ENCODE measurements around the gene GEMIN7. TPM values are rescaled to one million over a fixed set of nuclear protein-coding genes. Genes with fewer than 3 reads are reported as not detected.

GEMIN7 gene
- total and polyA plus RNA-seq, 2 of the 4 experiments (the other 2 are of a cell fraction), result 27.2 to 53.0 TPM

DNA sequence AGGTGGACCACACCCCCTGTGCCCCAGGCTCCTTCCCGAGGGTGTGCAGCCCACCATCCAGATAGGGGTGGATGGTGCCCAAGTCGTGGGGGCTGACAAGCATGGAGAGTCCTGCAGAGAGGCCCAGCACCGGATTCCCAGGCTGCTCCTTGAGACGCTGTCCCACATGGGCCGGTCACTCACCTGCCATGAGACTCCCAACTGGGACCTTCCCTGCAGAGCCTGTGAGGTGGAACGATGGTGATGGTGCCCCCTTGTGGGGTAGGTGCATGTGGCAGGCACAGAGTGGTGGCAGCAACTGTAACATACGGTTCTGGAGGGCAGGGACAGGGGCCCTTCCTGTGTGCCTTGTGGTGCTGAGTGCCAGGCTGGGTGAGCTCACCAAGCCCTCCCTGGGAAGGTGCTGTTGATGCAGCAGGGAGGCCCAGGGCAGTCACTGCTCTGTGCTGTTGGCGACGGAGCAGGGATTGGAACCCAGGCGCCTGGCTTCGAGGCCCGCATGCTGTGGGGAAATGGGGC is 47.0 kb downstream of the GEMIN7 start:
- Histone ChIP-seq H2AK9ac (replicated peaks; ENCODE audit: low read depth, low read length, poor library complexity) (peak overlapping the region; percentile 94), H3K9me3 (ENCODE audit: control insufficient read depth, insufficient read depth, low read length) (no peaks in the 10 kb centered on the region), H3K27ac (ENCODE audit: insufficient read depth, low read length) (no peak overlapping the region), H2BK15ac (ENCODE audit: low read depth, low read length) (no peak overlapping the region), H4K5ac (ENCODE audit: low read depth, low read length) (no peak overlapping the region), H3K4ac (ENCODE audit: low read depth, low read length) (no peak overlapping the region), H3K36me3 (ENCODE audit: control insufficient read depth, insufficient read depth, low read length) (peaks cover 3% of the 10 kb centered on the region; the same call in 1 of the 2 replicates), H2BK20ac (ENCODE audit: low read depth, low read length) (no peak overlapping the region), H3K18ac (ENCODE audit: low read depth, low read length) (no peak overlapping the region), H4K20me1 (ENCODE audit: insufficient read depth, low read length) (peaks cover 82% of the 10 kb centered on the region), H2BK120ac (ENCODE audit: low read depth, low read length) (no peak overlapping the region), H3K9ac (ENCODE audit: low read depth, low read length) (no peak overlapping the region), H3K4me2 (ENCODE audit: low read depth, low read length) (no peak overlapping the region), H3K79me1 (ENCODE audit: low read depth in 1 of 2, low read length in 2 of 2) (peaks cover 40 to 84% of the 10 kb centered on the region in 2 experiments), H4K91ac (ENCODE audit: insufficient read depth, low read depth, low read length) (no peak overlapping the region), H3K56ac (ENCODE audit: extremely low read depth, insufficient read depth, low read length) (no peak overlapping the region), H3K4me3 (ENCODE audit: insufficient read depth, low read depth, low read length) (no peak overlapping the region), H3K14ac (replicated peaks; ENCODE audit: low read depth, low read length) (no peak overlapping the region), H2AFZ (replicated peaks; ENCODE audit: low read length, poor library complexity) (peak overlapping the region; percentile 13), H2BK5ac (ENCODE audit: low read depth, low read length, poor library complexity, severe bottlenecking) (no peak overlapping the region), H3K9me1 (ENCODE audit: insufficient read depth, low read length) (peaks cover 3% of the 10 kb centered on the region; the same call in 1 of the 2 replicates), H2AK5ac (ENCODE audit: low read depth, low read length) (no peak overlapping the region; the same call in 1 of the 2 replicates), H4K8ac (ENCODE audit: low read depth in 2 of 2, low read length in 2 of 2) (no peak overlapping the region), H3K4me1 (ENCODE audit: control insufficient read depth, insufficient read depth, low read length) (no peaks in the 10 kb centered on the region), H3K23ac (ENCODE audit: low read depth, low read length) (no peak overlapping the region), H3K27me3 (ENCODE audit: control insufficient read depth, insufficient read depth, low read length) (no peaks in the 10 kb centered on the region)
- ATAC-seq (ENCODE audit: low read depth) (peak; percentile 94), DNase-seq (peak; percentile 49)
- dilution Hi-C loops (cut with HindIII; ENCODE audit: low sequenced_read_pairs, unreplicated experiment), result no loop called here
- intact Hi-C loops (cut with micrococcal nuclease), result loop anchor here (5.0 kb wide), 1 partner anchor 34 kb away; the partner anchor contains the start of gene PPP1R37
- WGBS, 2 experiments (ENCODE audit: extremely low coverage in 2 of 2, insufficient read length in 1 of 2), result 34% methylated on average over 3 of the region's 12 CpGs; no CpG with 5 or more reads in 1 of the 2 experiments
- POLR2A ChIA-PET (ENCODE audit: unreplicated experiment), result no interaction called here
- in situ Hi-C loops (cut with MboI; ENCODE audit: low sequenced_read_pairs), result no loop called here
- TF ChIP-seq RFX5 (IDR thresholded peaks at IDR 0.05; ENCODE audit: low read depth, low read length) (no peak), BHLHE40 (IDR thresholded peaks at IDR 0.05; ENCODE audit: low read depth, low read length) (no peak), CHD1 (IDR thresholded peaks at IDR 0.05; ENCODE audit: low read depth, low read length) (no peak), NFE2L2 (IDR thresholded peaks at IDR 0.05; ENCODE audit: low read depth, low read length) (no peak), MXI1 (IDR thresholded peaks at IDR 0.05; ENCODE audit: borderline replicate concordance, low read depth, low read length) (no peak; the same call in 1 of the 2 replicates), FOS (IDR thresholded peaks at IDR 0.05; ENCODE audit: low read depth, low read length) (no peak), POLR2A (IDR thresholded peaks at IDR 0.05; ENCODE audit: low read depth, low read length) (no peak), MAFK (IDR thresholded peaks at IDR 0.05; ENCODE audit: low read depth, low read length) (no peak), RAD21 (IDR thresholded peaks at IDR 0.05; ENCODE audit: low read length) (peak; percentile 74), CEBPB (IDR thresholded peaks at IDR 0.05; ENCODE audit: low read depth, low read length) (no peak), SMC3 (IDR thresholded peaks at IDR 0.05; ENCODE audit: low read depth, low read length) (peak; percentile 83), MAZ (IDR thresholded peaks at IDR 0.05; ENCODE audit: borderline replicate concordance, low read depth, low read length) (no peak), RCOR1 (IDR thresholded peaks at IDR 0.05; ENCODE audit: insufficient replicate concordance, low read length) (no peak)
- TF ChIP-seq, protein P1, sequence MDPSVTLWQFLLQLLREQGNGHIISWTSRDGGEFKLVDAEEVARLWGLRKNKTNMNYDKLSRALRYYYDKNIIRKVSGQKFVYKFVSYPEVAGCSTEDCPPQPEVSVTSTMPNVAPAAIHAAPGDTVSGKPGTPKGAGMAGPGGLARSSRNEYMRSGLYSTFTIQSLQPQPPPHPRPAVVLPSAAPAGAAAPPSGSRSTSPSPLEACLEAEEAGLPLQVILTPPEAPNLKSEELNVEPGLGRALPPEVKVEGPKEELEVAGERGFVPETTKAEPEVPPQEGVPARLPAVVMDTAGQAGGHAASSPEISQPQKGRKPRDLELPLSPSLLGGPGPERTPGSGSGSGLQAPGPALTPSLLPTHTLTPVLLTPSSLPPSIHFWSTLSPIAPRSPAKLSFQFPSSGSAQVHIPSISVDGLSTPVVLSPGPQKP (IDR thresholded peaks at IDR 0.05; ENCODE audit: borderline replicate concordance, low read depth, low read length), result no peak
- TF ChIP-seq, protein P2, sequence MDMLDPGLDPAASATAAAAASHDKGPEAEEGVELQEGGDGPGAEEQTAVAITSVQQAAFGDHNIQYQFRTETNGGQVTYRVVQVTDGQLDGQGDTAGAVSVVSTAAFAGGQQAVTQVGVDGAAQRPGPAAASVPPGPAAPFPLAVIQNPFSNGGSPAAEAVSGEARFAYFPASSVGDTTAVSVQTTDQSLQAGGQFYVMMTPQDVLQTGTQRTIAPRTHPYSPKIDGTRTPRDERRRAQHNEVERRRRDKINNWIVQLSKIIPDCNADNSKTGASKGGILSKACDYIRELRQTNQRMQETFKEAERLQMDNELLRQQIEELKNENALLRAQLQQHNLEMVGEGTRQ (IDR thresholded peaks at IDR 0.05; ENCODE audit: low read depth, low read length), result no peak
- TF ChIP-seq, protein P3, sequence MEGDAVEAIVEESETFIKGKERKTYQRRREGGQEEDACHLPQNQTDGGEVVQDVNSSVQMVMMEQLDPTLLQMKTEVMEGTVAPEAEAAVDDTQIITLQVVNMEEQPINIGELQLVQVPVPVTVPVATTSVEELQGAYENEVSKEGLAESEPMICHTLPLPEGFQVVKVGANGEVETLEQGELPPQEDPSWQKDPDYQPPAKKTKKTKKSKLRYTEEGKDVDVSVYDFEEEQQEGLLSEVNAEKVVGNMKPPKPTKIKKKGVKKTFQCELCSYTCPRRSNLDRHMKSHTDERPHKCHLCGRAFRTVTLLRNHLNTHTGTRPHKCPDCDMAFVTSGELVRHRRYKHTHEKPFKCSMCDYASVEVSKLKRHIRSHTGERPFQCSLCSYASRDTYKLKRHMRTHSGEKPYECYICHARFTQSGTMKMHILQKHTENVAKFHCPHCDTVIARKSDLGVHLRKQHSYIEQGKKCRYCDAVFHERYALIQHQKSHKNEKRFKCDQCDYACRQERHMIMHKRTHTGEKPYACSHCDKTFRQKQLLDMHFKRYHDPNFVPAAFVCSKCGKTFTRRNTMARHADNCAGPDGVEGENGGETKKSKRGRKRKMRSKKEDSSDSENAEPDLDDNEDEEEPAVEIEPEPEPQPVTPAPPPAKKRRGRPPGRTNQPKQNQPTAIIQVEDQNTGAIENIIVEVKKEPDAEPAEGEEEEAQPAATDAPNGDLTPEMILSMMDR (conservative IDR thresholded peaks at IDR 0.05; ENCODE audit: low read depth, low read length), result peak; percentile 66
- no TSS peak for BruUV-seq (replicated peaks)
- CTCF ChIA-PET, result interaction anchor here (0.6 to 1.0 kb wide), 2 partner anchors 34 to 75 kb away, joined by 3 to 4 read pairs; no protein-coding TSS in a partner anchor
